HL-60/S4 treated with phorbol 12-myristate 13-acetate at 8.2 ng/mL for 4 days and 3 days (cell line): ENCODE measurements around the gene IGFBP2.

ENCODE experiments used
- in situ Hi-C: fragments of 300-500 bp; cut with MboI; formaldehyde crosslinking; loops from 2 replicates; pipeline ENCODE4 v1.15.0; 2022; ENCODE audit warnings: low sequenced_read_pairs

Gene IGFBP2

DNA sequence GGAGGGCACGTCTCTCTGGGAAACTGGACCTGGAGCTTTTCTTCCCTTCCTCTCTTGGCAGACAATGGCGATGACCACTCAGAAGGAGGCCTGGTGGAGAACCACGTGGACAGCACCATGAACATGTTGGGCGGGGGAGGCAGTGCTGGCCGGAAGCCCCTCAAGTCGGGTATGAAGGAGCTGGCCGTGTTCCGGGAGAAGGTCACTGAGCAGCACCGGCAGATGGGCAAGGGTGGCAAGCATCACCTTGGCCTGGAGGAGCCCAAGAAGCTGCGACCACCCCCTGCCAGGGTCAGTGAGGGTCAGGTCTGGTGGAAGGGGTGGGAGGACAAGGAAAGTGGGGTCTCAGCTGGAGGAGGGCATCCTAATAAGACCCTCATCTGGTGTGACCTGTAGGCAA is 27.3 kb downstream of the IGFBP2 start:
- in situ Hi-C loops = loop anchor here (10.0 to 25.0 kb wide), 2 partner anchors 136 to 623 kb away; no protein-coding TSS in a partner anchor

- in situ Hi-C loops = loop anchor here (10.0 to 25.0 kb wide), 2 partner anchors 136 to 624 kb away; no protein-coding TSS in a partner anchor
Observed at GRCh38 chr2:216661051-216661450, 27.8 kb downstream of the IGFBP2 start.

- in situ Hi-C loops = loop anchor here (10.0 to 25.0 kb wide), 2 partner anchors 137 to 625 kb away; no protein-coding TSS in a partner anchor
Observed at GRCh38 chr2:216661639-216662375, 28.6 kb downstream of the IGFBP2 start.

DNA sequence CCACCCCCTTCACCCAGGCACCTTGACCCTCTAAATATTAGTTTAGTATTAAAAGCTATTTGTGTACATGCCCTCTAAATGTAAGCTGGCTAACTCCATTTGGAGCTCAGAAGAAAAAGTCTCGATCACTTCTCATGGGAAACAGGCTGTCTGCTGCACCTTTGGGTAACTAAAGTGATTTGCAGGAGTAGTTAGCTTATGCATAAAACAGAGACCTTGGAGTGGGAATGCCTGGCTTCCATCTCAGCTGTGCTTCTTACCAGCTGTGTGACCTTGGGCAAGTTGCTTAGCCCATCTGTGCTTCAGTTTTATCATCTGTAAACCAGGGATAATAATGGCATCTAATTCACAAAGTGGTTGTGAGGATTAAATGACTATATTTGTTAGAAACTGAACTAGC is 29.9 kb downstream of the IGFBP2 start:
- in situ Hi-C loops = loop anchor here (10.0 to 25.0 kb wide), 2 partner anchors 138 to 626 kb away; no protein-coding TSS in a partner anchor

DNA sequence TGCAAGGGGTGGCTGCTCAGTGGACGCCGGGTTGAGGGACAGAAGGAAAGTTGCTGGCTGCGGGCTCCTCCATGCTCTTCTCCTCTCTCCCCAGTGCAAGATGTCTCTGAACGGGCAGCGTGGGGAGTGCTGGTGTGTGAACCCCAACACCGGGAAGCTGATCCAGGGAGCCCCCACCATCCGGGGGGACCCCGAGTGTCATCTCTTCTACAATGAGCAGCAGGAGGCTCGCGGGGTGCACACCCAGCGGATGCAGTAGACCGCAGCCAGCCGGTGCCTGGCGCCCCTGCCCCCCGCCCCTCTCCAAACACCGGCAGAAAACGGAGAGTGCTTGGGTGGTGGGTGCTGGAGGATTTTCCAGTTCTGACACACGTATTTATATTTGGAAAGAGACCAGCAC is 30.6 kb downstream of the IGFBP2 start:
- in situ Hi-C loops = loop anchor here (10.0 to 25.0 kb wide), 2 partner anchors 139 to 627 kb away; no protein-coding TSS in a partner anchor

DNA sequence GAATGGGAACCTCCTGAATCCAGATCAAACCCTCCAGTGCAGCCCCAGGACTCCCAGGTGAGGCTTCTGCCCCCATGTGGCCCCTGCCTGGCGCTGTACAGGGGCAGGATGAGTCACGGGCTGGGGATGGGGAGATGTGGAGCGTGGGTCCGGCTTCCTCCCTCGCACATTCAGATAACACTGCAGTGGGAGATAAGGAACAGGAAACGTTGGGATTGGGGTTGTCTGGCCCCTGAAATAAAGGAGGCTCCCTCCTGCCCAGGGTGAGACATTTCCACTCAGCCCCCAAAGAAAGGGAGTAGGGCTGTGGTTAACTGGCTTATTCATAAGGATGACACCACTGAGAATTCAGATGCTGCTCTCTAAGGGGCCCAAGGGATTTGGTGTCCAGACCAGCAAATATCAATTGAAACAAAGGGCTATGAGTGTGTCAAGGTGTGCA is 31.4 kb downstream of the IGFBP2 start:
- in situ Hi-C loops = loop anchor here (10.0 to 25.0 kb wide), 2 partner anchors 140 to 627 kb away; no protein-coding TSS in a partner anchor

- in situ Hi-C loops = loop anchor here (10.0 to 25.0 kb wide), 2 partner anchors 140 to 628 kb away; no protein-coding TSS in a partner anchor
Observed at GRCh38 chr2:216665242-216665641, 32.0 kb downstream of the IGFBP2 start.

DNA sequence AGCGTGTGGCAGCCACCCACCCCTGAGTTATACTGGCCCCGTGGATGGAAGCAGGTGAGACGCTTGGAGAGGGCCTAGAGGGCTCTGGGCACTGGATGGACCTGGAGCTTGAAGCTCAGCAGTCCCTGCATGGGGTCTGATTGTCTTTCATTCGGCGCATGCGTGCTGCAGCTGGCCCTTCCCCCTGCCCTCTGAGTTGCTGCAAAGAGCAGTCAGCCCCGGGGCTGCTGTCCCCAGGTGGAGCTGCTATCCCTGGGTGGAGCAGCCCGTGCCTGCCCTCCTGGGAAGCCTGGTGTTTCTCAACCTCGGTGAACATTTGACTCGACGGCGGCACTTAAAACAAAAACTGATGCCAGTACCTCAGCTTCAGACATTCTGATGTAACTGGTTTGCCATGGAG is 32.5 kb downstream of the IGFBP2 start:
- in situ Hi-C loops = loop anchor here (10.0 to 25.0 kb wide), 2 partner anchors 141 to 628 kb away; no protein-coding TSS in a partner anchor

GRCh38 chr2:216666461-216667233 is 33.4 kb downstream of the IGFBP2 start:
- in situ Hi-C loops = loop anchor here (10.0 to 25.0 kb wide), 2 partner anchors 142 to 629 kb away; no protein-coding TSS in a partner anchor

DNA sequence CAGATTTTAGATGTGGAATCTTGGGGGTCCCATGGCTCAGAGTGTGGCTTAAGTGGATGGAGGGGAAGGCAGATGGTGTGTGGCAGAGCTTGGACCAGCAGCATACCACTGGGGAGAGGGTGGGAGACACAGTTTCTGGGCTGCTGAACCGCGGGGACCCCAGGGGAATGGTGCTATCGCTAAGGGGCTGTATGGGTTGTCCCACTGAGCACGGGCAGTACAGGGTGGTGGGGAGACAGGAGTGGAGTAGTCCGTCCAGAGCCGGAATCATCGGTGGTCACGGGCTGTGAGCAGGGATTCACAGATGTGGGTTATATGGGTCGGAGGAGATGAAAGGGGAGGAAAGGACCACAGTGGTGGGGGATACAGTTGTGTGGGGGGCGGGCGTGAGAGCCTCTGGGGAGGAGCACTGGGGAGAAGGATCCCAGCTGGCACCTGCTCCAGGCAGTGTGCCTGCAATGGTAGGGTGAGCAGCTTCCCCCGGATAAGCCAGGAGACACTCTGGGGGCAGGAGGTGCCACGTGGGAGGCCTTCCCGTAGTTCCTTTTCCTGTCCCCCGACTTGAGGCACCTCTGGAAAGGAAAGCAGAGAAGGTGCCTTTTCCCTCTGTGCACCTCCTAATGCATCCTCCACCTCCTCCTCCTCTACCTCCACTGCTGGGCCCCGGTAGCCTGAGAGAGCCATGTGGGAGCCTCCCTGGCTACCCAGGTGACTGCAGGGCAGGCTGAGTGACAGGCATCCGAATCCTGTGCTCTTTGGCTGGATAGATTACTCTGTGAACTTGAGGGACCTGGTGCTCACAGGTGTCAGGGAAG is 37.3 kb downstream of the IGFBP2 start:
- in situ Hi-C loops = loop anchor here (25.0 kb wide), 1 partner anchor 633 kb away; no protein-coding TSS in a partner anchor

DNA sequence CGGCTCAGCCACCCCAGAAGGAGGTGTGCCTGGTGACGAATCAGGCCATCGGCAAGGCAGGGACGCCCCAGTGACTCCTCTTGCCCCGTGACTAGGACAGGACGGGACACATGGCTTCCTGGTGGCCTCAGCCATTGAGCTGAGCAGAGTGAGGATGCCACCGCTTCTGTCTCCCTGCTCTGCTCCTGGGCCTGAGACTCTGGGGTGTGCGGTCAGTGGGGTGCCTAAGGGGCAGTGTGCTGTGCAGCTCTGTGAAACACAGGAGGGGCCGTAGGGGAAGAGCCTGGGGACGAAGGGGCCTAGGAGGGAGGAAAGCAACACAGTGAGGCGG is 37.8 kb downstream of the IGFBP2 start:
- in situ Hi-C loops = loop anchor here (25.0 kb wide), 1 partner anchor 634 kb away; no protein-coding TSS in a partner anchor

DNA sequence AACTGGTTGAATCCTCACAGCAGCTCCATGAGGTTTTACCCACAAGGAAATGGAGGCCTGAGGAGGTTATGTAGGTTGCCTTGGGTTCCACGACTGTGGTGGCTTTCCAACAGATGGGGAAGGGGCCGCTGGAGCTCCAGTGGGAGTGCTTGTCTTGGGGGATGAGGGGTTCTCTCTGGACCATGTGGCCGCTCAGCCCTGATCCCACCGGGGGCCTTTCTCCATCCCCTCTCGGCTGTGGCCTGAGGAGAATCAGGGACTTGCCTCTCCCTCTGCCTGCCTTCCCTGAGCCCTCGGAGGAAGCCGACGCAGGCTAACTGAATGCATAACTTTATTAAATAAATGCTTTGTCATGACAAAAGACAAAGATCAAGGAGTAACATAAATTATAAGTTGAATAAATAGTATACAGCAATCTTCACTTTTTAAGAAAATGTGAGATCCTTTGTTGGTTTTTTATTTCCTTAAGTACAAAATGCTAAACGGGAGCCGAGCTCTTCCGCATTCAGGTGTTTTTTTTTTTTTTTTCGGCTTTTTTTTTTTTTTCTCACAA is 38.6 kb downstream of the IGFBP2 start:
- in situ Hi-C loops = loop anchor here (25.0 kb wide), 1 partner anchor 635 kb away; no protein-coding TSS in a partner anchor

DNA sequence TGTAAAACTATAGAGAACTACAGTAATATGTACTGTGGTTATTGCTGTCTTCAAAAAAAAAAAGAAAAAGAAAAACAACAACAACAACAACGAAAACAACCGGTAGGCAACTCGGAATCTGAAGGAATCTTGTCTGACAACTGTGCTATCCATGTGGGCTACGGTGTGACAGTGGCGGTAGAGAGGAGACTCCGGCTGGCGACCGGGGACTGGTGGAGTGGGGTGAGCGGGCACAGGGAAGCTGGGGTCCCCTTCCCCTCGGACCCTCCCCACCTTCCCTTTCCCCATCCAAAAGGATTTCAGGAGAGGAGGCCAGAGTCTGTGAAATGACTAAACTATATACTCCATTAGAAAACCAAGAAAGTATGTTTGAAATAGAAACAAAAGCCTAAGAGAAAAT is 39.2 kb downstream of the IGFBP2 start:
- in situ Hi-C loops = loop anchor here (25.0 kb wide), 1 partner anchor 635 kb away; no protein-coding TSS in a partner anchor

DNA sequence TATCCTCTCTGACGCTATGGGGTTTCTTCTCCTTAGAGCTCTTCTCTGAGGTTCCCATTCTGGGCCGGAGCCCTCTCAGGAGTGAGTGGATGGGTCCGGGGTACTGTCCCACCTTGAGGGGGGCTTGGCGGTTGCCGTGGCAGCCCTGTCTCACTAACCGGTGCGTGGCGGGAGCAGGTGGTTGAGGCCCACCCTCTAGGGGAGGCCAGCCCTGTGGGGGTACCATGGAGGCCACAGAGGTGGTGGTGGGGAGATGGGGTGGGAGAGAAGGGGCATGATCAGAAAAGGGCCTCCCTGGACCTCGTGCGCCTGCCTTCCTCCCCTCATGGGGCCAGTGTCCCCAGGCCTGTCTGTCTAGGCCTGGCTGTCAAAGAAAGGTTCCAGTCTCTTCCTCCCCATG is 39.8 kb downstream of the IGFBP2 start:
- in situ Hi-C loops = loop anchor here (25.0 kb wide), 1 partner anchor 636 kb away; no protein-coding TSS in a partner anchor

DNA sequence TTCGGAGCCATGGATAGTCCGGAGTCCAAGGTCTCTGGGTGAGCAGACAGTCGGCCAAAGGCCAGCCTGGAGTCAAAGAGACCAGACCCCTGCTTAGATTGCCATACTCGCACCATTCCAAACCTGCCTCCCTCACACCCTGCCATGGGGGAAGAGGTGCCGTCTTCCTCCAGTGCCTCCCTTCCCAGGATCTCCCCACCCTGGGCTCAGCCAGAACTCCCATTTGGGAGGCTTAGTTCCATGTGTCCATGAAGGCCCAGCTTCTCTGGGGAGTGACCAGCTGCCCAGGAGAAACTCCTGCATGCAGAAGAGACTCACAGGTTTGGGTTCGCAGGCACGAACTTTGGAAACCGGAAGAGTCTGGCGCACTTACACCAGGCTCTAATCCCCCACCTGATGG is 40.4 kb downstream of the IGFBP2 start:
- in situ Hi-C loops = loop anchor here (25.0 kb wide), 1 partner anchor 636 kb away; no protein-coding TSS in a partner anchor

GRCh38 chr2:216674376-216674775 is 41.2 kb downstream of the IGFBP2 start:
- in situ Hi-C loops = loop anchor here (25.0 kb wide), 1 partner anchor 637 kb away; no protein-coding TSS in a partner anchor

- in situ Hi-C loops = loop anchor here (25.0 kb wide), 2 partner anchors 486 to 1036 kb away; no protein-coding TSS in a partner anchor
Observed at GRCh38 chr2:216676630-216677029, 43.4 kb downstream of the IGFBP2 start.

DNA sequence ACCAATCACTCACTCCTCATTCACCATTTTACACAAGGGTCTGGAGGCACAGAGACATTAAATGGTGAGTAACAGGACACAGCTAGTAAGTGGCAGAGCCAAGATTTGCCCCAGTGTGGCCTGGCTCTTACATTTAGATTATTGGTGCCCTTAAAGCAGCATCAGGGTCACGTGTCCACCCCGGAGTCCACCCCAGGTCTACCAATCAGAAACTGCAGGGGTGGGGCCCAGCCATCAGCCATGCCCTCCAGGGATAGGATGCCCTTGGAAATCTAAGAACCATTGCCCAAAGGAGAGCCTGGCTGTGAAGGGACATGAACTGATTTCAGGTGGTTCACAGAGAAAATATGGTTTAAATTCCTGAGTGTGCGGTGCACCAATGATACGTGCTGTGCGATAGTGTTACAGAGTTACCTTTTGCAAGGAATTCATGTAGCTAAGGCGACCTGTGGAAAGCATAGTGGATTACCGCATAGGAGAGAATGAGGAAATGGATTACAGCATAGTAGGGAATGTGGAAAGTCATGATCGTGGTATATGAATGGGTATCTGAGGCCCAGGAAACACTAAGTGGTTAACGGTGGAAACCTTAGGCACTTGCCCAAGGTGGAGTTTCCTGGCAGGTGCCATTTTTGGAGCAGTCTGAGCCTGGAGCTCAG is 44.3 kb downstream of the IGFBP2 start:
- in situ Hi-C loops = loop anchor here (25.0 kb wide), 2 partner anchors 485 to 1035 kb away; no protein-coding TSS in a partner anchor

DNA sequence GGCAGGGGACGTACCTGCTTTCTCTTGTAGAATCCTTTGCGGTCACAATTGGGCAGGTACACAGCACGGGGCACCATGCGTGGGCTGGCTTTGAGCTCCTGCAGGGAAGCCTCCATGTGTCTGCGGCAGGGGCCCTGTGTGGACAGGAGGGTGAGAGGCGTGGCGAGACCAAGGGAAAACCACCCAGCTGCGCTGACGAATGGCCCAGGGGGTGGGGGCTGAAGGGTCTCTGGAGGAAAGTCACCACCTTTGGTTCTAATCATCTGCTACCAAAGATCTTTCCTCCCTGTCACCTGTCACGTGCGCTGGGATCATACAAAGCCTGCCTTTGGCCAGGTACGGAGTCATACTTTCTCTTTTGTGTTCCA is 44.9 kb downstream of the IGFBP2 start:
- in situ Hi-C loops = loop anchor here (25.0 kb wide), 2 partner anchors 484 to 1034 kb away; no protein-coding TSS in a partner anchor
